GM23248 (cell line): ENCODE results near the gene RIC1.

Experiments used
- EZH2 ChIP-seq: fragments of 200-600 bp; sonication (generic); IDR thresholded peaks from 2 replicates; pipeline ENCODE4 v1.6.1; 2018; ENCODE audit warnings: antibody characterized with exemption, mild to moderate bottlenecking; ENCODE audit not compliant: insufficient read depth, poor library complexity, severe bottlenecking
- EZH2phosphoT487 ChIP-seq: fragments of 200-600 bp; sonication (generic); IDR thresholded peaks from 2 replicates; pipeline ENCODE4 v1.6.1; 2018; ENCODE audit warnings: antibody characterized with exemption, moderate library complexity, mild to moderate bottlenecking, low read depth; ENCODE audit not compliant: insufficient read depth

DNA sequence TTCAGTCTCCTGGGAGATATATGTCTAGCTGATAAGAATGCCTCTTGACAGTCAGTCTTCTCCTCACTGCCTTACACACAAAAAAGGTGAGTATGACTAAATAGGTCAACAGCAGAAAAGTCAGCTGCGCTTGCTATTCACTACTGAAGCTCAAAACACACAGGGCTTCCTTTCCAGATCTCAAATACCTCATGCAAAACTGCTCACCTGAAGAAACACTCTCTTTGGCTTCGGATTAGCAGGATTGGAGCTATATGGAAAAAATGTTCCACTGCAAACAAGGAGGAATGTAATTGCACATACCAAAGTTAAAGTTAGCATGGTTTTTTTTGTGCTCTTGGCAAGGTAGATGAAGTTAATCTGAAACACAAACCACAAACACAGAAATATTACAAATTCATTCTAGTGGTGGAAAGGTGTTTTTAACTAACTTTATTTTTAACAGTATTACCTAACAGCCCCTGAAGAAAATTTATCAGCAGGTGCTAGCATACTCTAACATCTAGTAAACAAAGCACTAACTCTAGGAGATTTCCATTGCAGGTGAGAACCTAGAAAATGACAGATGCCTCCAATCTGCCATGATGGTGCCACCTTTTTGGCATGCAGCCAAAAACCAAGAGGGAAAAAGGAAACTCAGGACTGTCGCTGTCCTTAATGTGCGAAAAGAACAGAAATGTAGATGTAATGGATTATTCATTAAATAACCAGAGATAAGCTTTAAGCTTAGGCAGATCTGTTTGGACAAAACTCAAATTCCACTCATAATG is 172.2 kb downstream of the RIC1 start:
- TF ChIP-seq EZH2phosphoT487 (no peak), EZH2 (no peak)
